Endothelial cell (in vitro differentiated cells): ENCODE data around the gene NVL. TPM values are rescaled to one million over a fixed set of nuclear protein-coding genes. Genes with fewer than 3 reads are reported as not detected.

Source experiments
- DNase-seq: peaks from one replicate; pipeline ENCODE4 v3.0.0; 2021; ENCODE audit warnings: low spot score
- H3K27ac Mint-ChIP-seq: one replicate; pipeline ENCODE4 v1.8.0; 2021; ENCODE audit warnings: mixed read lengths, inconsistent platforms; ENCODE audit not compliant: unreplicated experiment
- H3K27me3 Mint-ChIP-seq: one replicate; pipeline ENCODE4 v1.8.0; 2021; ENCODE audit warnings: mild to moderate bottlenecking, moderate library complexity, mixed read lengths, inconsistent platforms; ENCODE audit not compliant: unreplicated experiment
- H3K36me3 Mint-ChIP-seq: one replicate; pipeline ENCODE4 v1.8.0; 2021; ENCODE audit warnings: mild to moderate bottlenecking, low read depth, mixed read lengths, inconsistent platforms; ENCODE audit not compliant: unreplicated experiment
- H3K4me1 Mint-ChIP-seq: one replicate; pipeline ENCODE4 v1.8.0; 2021; ENCODE audit warnings: mild to moderate bottlenecking, mixed read lengths, inconsistent platforms; ENCODE audit not compliant: unreplicated experiment
- H3K4me3 Mint-ChIP-seq: one replicate; pipeline ENCODE4 v1.8.0; 2021; ENCODE audit warnings: mild to moderate bottlenecking, mixed read lengths, inconsistent platforms; ENCODE audit not compliant: unreplicated experiment
- H3K9me3 Mint-ChIP-seq: one replicate; pipeline ENCODE4 v1.8.0; 2021; ENCODE audit warnings: mixed read lengths, inconsistent platforms; ENCODE audit not compliant: unreplicated experiment
- CTCF ChIP-seq: fragments of 200-600 bp; sonication (generic); IDR thresholded peaks from one replicate; pipeline ENCODE4 v1.5.0; 2021; ENCODE audit warnings: antibody characterized with exemption; ENCODE audit not compliant: unreplicated experiment
- long read RNA-seq: library from polyadenylated mRNA; unstranded; transcript quantifications from one replicate; pipeline ENCODE4 v2.0.0, GENCODE V29; 2020; ENCODE audit not compliant: unreplicated experiment
- total RNA-seq: library from RNA; stranded (reverse); fragmentation: NEBNext Ultra II Directional; extraction: Animal tissue kit (Norgen Biotek cat#: 25700); gene quantifications from one replicate; pipeline ENCODE4 v1.2.1, GENCODE V29; 2021; ENCODE audit not compliant: unreplicated experiment

NVL gene
- total RNA-seq: 44.5 TPM
- long read RNA-seq, partial matches to known transcripts: 1 of 12 reads
- long read RNA-seq, other reads (novel, unspliced or antisense): 8 of 12 reads

- DNase-seq: peak; percentile 77
- Mint-ChIP-seq H3K27ac (peak within 1 kb of the TSS; percentile 100), H3K27me3 (peaks cover 3% of the 10 kb centered on the region), H3K36me3 (no peaks in the 10 kb centered on the region), H3K4me3 (peak within 1 kb of the TSS; percentile 99), H3K4me1 (peaks cover 20% of the 10 kb centered on the region), H3K9me3 (no peaks in the 10 kb centered on the region)
- TF ChIP-seq CTCF: no peak
Observed at GRCh38 chr1:224329842-224330753, at the start of gene NVL. NVL (minus strand) TSS chr1:224330172; CDS start chr1:224330127, 45 bp downstream.

- Mint-ChIP-seq H3K9me3 (no peaks in the 10 kb centered on the region), H3K4me3 (no peak overlapping the region), H3K27me3 (no peaks in the 10 kb centered on the region), H3K36me3 (peaks cover 18% of the 10 kb centered on the region), H3K4me1 (no peaks in the 10 kb centered on the region), H3K27ac (peak overlapping the region; percentile 32)
- DNase-seq: no peak
- no peak for TF ChIP-seq CTCF
Observed at GRCh38 chr1:224378855-224379631, 49.1 kb upstream of the NVL start.

GRCh38 chr1:224377676-224378006, 47.7 kb upstream of the NVL start:
- Mint-ChIP-seq H3K4me3 (peak overlapping the region; percentile 47), H3K36me3 (peaks cover 21% of the 10 kb centered on the region), H3K9me3 (no peaks in the 10 kb centered on the region), H3K27me3 (no peaks in the 10 kb centered on the region), H3K27ac (no peak overlapping the region), H3K4me1 (no peaks in the 10 kb centered on the region)
- no peak for DNase-seq
- TF ChIP-seq CTCF: no peak

GRCh38 chr1:224375059-224375458, 45.1 kb upstream of the NVL start:
- no peak for TF ChIP-seq CTCF
- H3K36me3 Mint-ChIP-seq: peaks cover 34% of the 10 kb centered on the region
- DNase-seq: no peak
- no peak overlapping the region for H3K27ac Mint-ChIP-seq
- H3K27me3 Mint-ChIP-seq: no peaks in the 10 kb centered on the region
- no peaks in the 10 kb centered on the region for H3K9me3 Mint-ChIP-seq
- no peaks in the 10 kb centered on the region for H3K4me1 Mint-ChIP-seq
- H3K4me3 Mint-ChIP-seq: no peak overlapping the region
